A549 (cell line): ENCODE results near the gene SUGCT. TPM values are rescaled to one million over a fixed set of nuclear protein-coding genes. Genes with fewer than 3 reads are reported as not detected.

Experiments
- ATAC-seq, 2 experiments: fragments of 200-7000 bp in 1 of 2; fragments of >200 bp in 1 of 2; cut with Nextera tagmentation in 1 of 2; cut with Tn5 transposase in 1 of 2; 3 replicates each; pipeline versions ENCODE4 v1.8.0 to v1.9.1; 2018 to 2020; ENCODE audit warnings: mild to moderate bottlenecking in 1 of 2, moderate library complexity in 1 of 2
- CTCF ChIA-PET: fragments of 300-600 bp; sonication (Branson Sonifier 250); formaldehyde crosslinking; extraction: SDS; loops from one replicate; lab custom pipeline; 2021; ENCODE audit warnings: antibody characterized with exemption, inconsistent platforms; lab: Yijun Ruan, JAX
- POLR2A ChIA-PET: fragments of 350-600 bp; formaldehyde crosslinking; extraction: SDS; loops from one replicate; lab custom pipeline; 2021; ENCODE audit warnings: antibody characterized with exemption, inconsistent platforms; lab: Yijun Ruan, JAX
- DNase-seq, 2 experiments: peaks; one replicate each; pipeline versions ENCODE4 v3.0.0 to v3.0.0-alpha.2; 2011 to 2016; ENCODE audit warnings: low read depth in 1 of 2, low spot score in 1 of 2
- FAIRE-seq: peaks from 2 replicates; lab custom pipeline; 2011; peaks lifted over from hg19 to GRCh38; lab: Jason Lieb, UNC
- H3K27ac ChIP-seq, 2 experiments: fragments of >200 bp; sonication (Bioruptor Twin); formaldehyde crosslinking; 3 replicates each; pipeline ENCODE4 v1.5.1; 2016 to 2017
- H3K4me1 ChIP-seq: fragments of >200 bp; sonication (Bioruptor Twin); formaldehyde crosslinking; 3 replicates; pipeline ENCODE4 v1.6.1; 2016
- H3K4me2 ChIP-seq: fragments of >200 bp; sonication (Bioruptor Twin); formaldehyde crosslinking; 3 replicates; pipeline ENCODE4 v1.6.1; 2016
- H3K4me3 ChIP-seq: fragments of >200 bp; sonication (Bioruptor Twin); formaldehyde crosslinking; 3 replicates; pipeline ENCODE4 v1.5.1; 2016
- H3K9me3 ChIP-seq: fragments of >200 bp; sonication (Bioruptor Twin); formaldehyde crosslinking; 3 replicates; pipeline ENCODE4 v1.6.1; 2016
- CEBPB ChIP-seq, 2 experiments: fragments of >200 bp in 1 of 2; sonication (Bioruptor Twin) in 1 of 2; formaldehyde crosslinking in 1 of 2; IDR thresholded peaks; 2 replicates each; pipeline ENCODE4 v1.6.1; 2012 to 2016
- EP300 ChIP-seq, 2 experiments: fragments of >200 bp; sonication (Bioruptor Twin); formaldehyde crosslinking; IDR thresholded peaks; 2 replicates in 1 of 2; 3 replicates in 1 of 2; pipeline ENCODE4 v1.6.1; 2016 to 2017
- FOSL2 ChIP-seq, 2 experiments: fragments of 450-650 bp in 1 of 2; fragments of >200 bp in 1 of 2; sonication (Bioruptor Twin) in 1 of 2; formaldehyde crosslinking; IDR thresholded peaks; 2 replicates each; pipeline versions ENCODE4 v1.5.0 to v1.6.1; 2016 to 2020; ENCODE audit warnings: mild to moderate bottlenecking in 1 of 2, moderate library complexity in 1 of 2
- GATA3 ChIP-seq: IDR thresholded peaks from 2 replicates; pipeline ENCODE4 v1.6.1; 2012; ENCODE audit warnings: borderline replicate concordance
- HEYL ChIP-seq: fragments of 250-450 bp; sonication (Bioruptor Pico); IDR thresholded peaks from 2 replicates; pipeline ENCODE4 v1.8.0; 2021; ENCODE audit warnings: mild to moderate bottlenecking, moderate library complexity
- JUN ChIP-seq, 2 experiments: fragments of >200 bp; sonication (Bioruptor Twin); formaldehyde crosslinking; IDR thresholded peaks; 2 replicates in 1 of 2; 3 replicates in 1 of 2; pipeline ENCODE4 v1.6.1; 2016 to 2017
- JUNB ChIP-seq: fragments of >200 bp; sonication (Bioruptor Twin); formaldehyde crosslinking; IDR thresholded peaks from 2 replicates; pipeline ENCODE4 v1.6.1; 2016
- KDM1A ChIP-seq: fragments of 200-600 bp; sonication (generic); IDR thresholded peaks from 2 replicates; pipeline ENCODE4 v1.6.1; 2016; ENCODE audit warnings: low read depth, mild to moderate bottlenecking
- MAZ ChIP-seq: fragments of 150-350 bp; IDR thresholded peaks from 2 replicates; pipeline ENCODE4 v1.6.1; 2014; ENCODE audit warnings: antibody characterized with exemption, low read depth, low read length, borderline replicate concordance
- PBX3 ChIP-seq: IDR thresholded peaks from 2 replicates; pipeline ENCODE4 v1.6.1; 2012
- PHF8 ChIP-seq: fragments of 200-600 bp; sonication (generic); IDR thresholded peaks from 2 replicates; pipeline ENCODE4 v1.6.1; 2016; ENCODE audit warnings: low read depth, mild to moderate bottlenecking, antibody characterized with exemption, moderate library complexity, borderline replicate concordance
- POLR2A ChIP-seq: IDR thresholded peaks from 2 replicates; pipeline ENCODE4 v1.6.1; 2012; ENCODE audit warnings: mild to moderate bottlenecking, low read length
- RAD21 ChIP-seq, 2 experiments: fragments of >200 bp in 1 of 2; sonication (Bioruptor Twin) in 1 of 2; formaldehyde crosslinking in 1 of 2; IDR thresholded peaks in 1 of 2; conservative IDR thresholded peaks in 1 of 2; 2 replicates in 1 of 2; 3 replicates in 1 of 2; pipeline ENCODE4 v1.6.1; 2012 to 2018; ENCODE audit warnings: inconsistent platforms in 1 of 2
- SMC3 ChIP-seq: fragments of >200 bp; sonication (Bioruptor Twin); formaldehyde crosslinking; IDR thresholded peaks from 3 replicates; pipeline ENCODE4 v1.6.1; 2018; ENCODE audit warnings: inconsistent platforms
- SREBF2 ChIP-seq: fragments of 450-650 bp; IDR thresholded peaks from 2 replicates; pipeline ENCODE4 v1.6.1; 2014; ENCODE audit warnings: mild to moderate bottlenecking, moderate library complexity
- TFCP2L1 ChIP-seq: fragments of 250-450 bp; sonication (Bioruptor Pico); IDR thresholded peaks from 2 replicates; pipeline ENCODE4 v1.5.0; 2021; ENCODE audit warnings: mild to moderate bottlenecking
- ZC3H11A ChIP-seq: fragments of 450-650 bp; IDR thresholded peaks from 2 replicates; pipeline ENCODE4 v1.6.1; 2014; ENCODE audit warnings: antibody characterized with exemption, mild to moderate bottlenecking
- WGBS: methylation state at CpG from one replicate; pipeline ENCODE4 v1.1.6; 2017; ENCODE audit errors: missing lambda C conversion rate; 5-methylcytosine and 5-hydroxymethylcytosine counted together
- polyA plus RNA-seq, 4 experiments: library from polyadenylated mRNA; depleted of rRNA in 3 of 4; stranded (reverse); fragments of >200 nt; fragmentation: RNase III in 1 of 4; extraction: RNeasy Plus Mini Kit Qiagen cat#74134 plus additional on column Dnase treatment in 1 of 4; gene quantifications; 2 replicates in 3 of 4; 3 replicates in 1 of 4; pipeline ENCODE4 v1.2.3, GENCODE V29; 2011 to 2017
- TF ChIP-seq, protein P1 (sequence below): fragments of 250-450 bp; sonication (Bioruptor Pico); IDR thresholded peaks from 2 replicates; pipeline ENCODE4 v1.5.0; 2020; ENCODE audit warnings: low read depth, mild to moderate bottlenecking, moderate library complexity
- TF ChIP-seq, protein P2 (sequence below): IDR thresholded peaks from 2 replicates; pipeline ENCODE4 v1.6.1; 2012; ENCODE audit warnings: low read depth, borderline replicate concordance

The SUGCT gene
- polyA plus RNA-seq, 2 of the 4 experiments (the other 2 are of a cell fraction) = 1.4 to 1.6 TPM

- ChIA-PET POLR2A (no interaction called here), CTCF (no interaction called here)
- Histone ChIP-seq H3K4me1 (no peaks in the 10 kb centered on the region), H3K27ac (no peak overlapping the region), H3K4me2 (no peak overlapping the region), H3K9me3 (no peaks in the 10 kb centered on the region), H3K4me3 (no peak overlapping the region)
- no peak for FAIRE-seq
- ATAC-seq = no peak
- no peak for TF ChIP-seq FOSL2 (IDR thresholded peaks at IDR 0.05)
- no peak for TF ChIP-seq FOSL2 (CRISPR knock-in tag; IDR thresholded peaks at IDR 0.05)
- TF ChIP-seq, protein P1, sequence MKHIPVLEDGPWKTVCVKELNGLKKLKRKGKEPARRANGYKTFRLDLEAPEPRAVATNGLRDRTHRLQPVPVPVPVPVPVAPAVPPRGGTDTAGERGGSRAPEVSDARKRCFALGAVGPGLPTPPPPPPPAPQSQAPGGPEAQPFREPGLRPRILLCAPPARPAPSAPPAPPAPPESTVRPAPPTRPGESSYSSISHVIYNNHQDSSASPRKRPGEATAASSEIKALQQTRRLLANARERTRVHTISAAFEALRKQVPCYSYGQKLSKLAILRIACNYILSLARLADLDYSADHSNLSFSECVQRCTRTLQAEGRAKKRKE (CRISPR knock-in tag) = no peak
- no peak for TF ChIP-seq ZC3H11A
- TF ChIP-seq HEYL (CRISPR knock-in tag) = no peak
- TF ChIP-seq SREBF2 = no peak
- no peak for TF ChIP-seq PBX3
- no peak for TF ChIP-seq SMC3
- TF ChIP-seq TFCP2L1 (CRISPR knock-in tag) = no peak
- TF ChIP-seq MAZ = no peak
- no peak for TF ChIP-seq EP300 (IDR thresholded peaks at IDR 0.05)
- no peak for TF ChIP-seq KDM1A
- DNase-seq = no peak
Measured at GRCh38 chr7:40332516-40332915, 197.7 kb downstream of the SUGCT start.

DNA sequence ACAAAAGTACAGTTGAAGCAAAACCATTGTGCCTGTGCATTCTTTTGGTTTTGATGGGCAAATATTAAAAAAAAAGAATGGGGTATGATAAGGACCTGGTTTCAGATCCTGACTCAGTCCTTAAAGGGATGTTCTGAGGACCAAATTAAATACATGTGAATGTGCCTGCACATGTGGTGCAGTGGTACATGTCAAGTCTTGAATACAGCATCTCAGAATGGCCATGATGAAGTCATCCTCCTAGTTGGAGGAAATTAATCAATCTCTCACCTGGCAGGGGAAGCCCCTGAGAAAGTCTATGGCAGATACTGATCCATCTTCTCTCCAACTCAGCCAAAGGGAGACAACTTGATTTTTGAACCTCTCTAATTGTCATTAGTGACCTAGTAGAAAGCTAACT, 207.0 kb downstream of the SUGCT start:
- no peak overlapping the region for H3K4me2 ChIP-seq
- ChIA-PET CTCF (no interaction called here), POLR2A (no interaction called here)
- H3K27ac ChIP-seq = no peak overlapping the region
- DNase-seq = no peak
- TF ChIP-seq RAD21 (conservative IDR thresholded peaks at IDR 0.05 in 1 of 2, IDR thresholded peaks at IDR 0.05 in 1 of 2) = no peak
- FAIRE-seq = no peak
- H3K9me3 ChIP-seq = no peaks in the 10 kb centered on the region
- ATAC-seq = no peak
- no peaks in the 10 kb centered on the region for H3K4me1 ChIP-seq
- no peak overlapping the region for H3K4me3 ChIP-seq

- no peak for TF ChIP-seq JUN (IDR thresholded peaks at IDR 0.05)
- no peak for TF ChIP-seq CEBPB (IDR thresholded peaks at IDR 0.05)
- no peak for TF ChIP-seq POLR2A
- TF ChIP-seq, protein P2, sequence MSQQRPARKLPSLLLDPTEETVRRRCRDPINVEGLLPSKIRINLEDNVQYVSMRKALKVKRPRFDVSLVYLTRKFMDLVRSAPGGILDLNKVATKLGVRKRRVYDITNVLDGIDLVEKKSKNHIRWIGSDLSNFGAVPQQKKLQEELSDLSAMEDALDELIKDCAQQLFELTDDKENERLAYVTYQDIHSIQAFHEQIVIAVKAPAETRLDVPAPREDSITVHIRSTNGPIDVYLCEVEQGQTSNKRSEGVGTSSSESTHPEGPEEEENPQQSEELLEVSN = no peak
- TF ChIP-seq GATA3 = no peak
- TF ChIP-seq RAD21 (conservative IDR thresholded peaks at IDR 0.05 in 1 of 2, IDR thresholded peaks at IDR 0.05 in 1 of 2) = no peak
- TF ChIP-seq ZC3H11A = no peak
- TF ChIP-seq PHF8 = no peak
- TF ChIP-seq, protein P1 (CRISPR knock-in tag) = no peak
- no peak for TF ChIP-seq JUNB
- FAIRE-seq (no peak), DNase-seq (no peak), ATAC-seq (no peak)
- WGBS = 10% methylated on average over 5 of the region's 5 CpGs
- CTCF ChIA-PET = no interaction called here
- Histone ChIP-seq H3K4me2 (no peak overlapping the region), H3K27ac (no peak overlapping the region), H3K4me1 (no peaks in the 10 kb centered on the region), H3K4me3 (no peak overlapping the region), H3K9me3 (no peaks in the 10 kb centered on the region)
- POLR2A ChIA-PET = no interaction called here
Measured at GRCh38 chr7:40346554-40346953, 211.7 kb downstream of the SUGCT start.
